GM23248 (cell line): Measurements from ENCODE around the gene KDM4B. TPM values are rescaled to one million over a fixed set of nuclear protein-coding genes. Genes with fewer than 3 reads are reported as not detected.

ENCODE experiments used
- DNase-seq: peaks from one replicate; pipeline ENCODE4 v3.0.0-alpha.2; 2015
- H2AFZ ChIP-seq: fragments of 200-600 bp; sonication (generic); 2 replicates; pipeline ENCODE4 v1.6.1; 2016; ENCODE audit warnings: antibody characterized with exemption
- H3F3A ChIP-seq: fragments of 200-600 bp; sonication (generic); 2 replicates; pipeline ENCODE4 v1.6.1; 2016; ENCODE audit warnings: mild to moderate bottlenecking, antibody characterized with exemption, mixed run types; ENCODE audit not compliant: insufficient read depth
- H3K27ac ChIP-seq: fragments of 200-600 bp; sonication (generic); 2 replicates; pipeline ENCODE4 v1.5.1; 2016; ENCODE audit warnings: mild to moderate bottlenecking
- H3K27me3 ChIP-seq: fragments of 200-600 bp; sonication (generic); replicated peaks from 2 replicates; pipeline ENCODE4 v1.6.1; 2016; ENCODE audit warnings: mild to moderate bottlenecking; ENCODE audit not compliant: insufficient read depth
- H3K36me3 ChIP-seq: fragments of 200-600 bp; sonication (generic); 2 replicates; pipeline ENCODE4 v1.6.1; 2016; ENCODE audit warnings: low read depth, mild to moderate bottlenecking
- H3K4me1 ChIP-seq: fragments of 200-600 bp; sonication (generic); 2 replicates; pipeline ENCODE4 v1.6.1; 2016; ENCODE audit warnings: mild to moderate bottlenecking; ENCODE audit not compliant: insufficient read depth
- H3K4me2 ChIP-seq: fragments of 200-600 bp; sonication (generic); one replicate; pipeline ENCODE4 v1.6.1; 2016; ENCODE audit warnings: mild to moderate bottlenecking; ENCODE audit not compliant: unreplicated experiment
- H3K4me3 ChIP-seq: fragments of 200-600 bp; sonication (generic); 2 replicates; pipeline ENCODE4 v1.5.1; 2016; ENCODE audit warnings: mild to moderate bottlenecking
- H3K79me2 ChIP-seq: fragments of 200-600 bp; sonication (generic); 2 replicates; pipeline ENCODE4 v1.6.1; 2016; ENCODE audit warnings: mild to moderate bottlenecking; ENCODE audit not compliant: insufficient read depth
- H3K9ac ChIP-seq: fragments of 200-600 bp; sonication (generic); 2 replicates; pipeline ENCODE4 v1.6.1; 2016; ENCODE audit warnings: mild to moderate bottlenecking
- H3K9me2 ChIP-seq: fragments of 200-600 bp; sonication (generic); 2 replicates; pipeline ENCODE4 v1.6.1; 2016; ENCODE audit warnings: mixed run types, mild to moderate bottlenecking, moderate library complexity; ENCODE audit not compliant: insufficient read depth
- H3K9me3 ChIP-seq: fragments of 200-600 bp; sonication (generic); one replicate; pipeline ENCODE4 v1.6.1; 2017; ENCODE audit warnings: low read depth
- H4K20me1 ChIP-seq: fragments of 200-600 bp; sonication (generic); 2 replicates; pipeline ENCODE4 v1.6.0; 2016; ENCODE audit not compliant: insufficient read depth
- EZH2 ChIP-seq: fragments of 200-600 bp; sonication (generic); IDR thresholded peaks from 2 replicates; pipeline ENCODE4 v1.6.1; 2018; ENCODE audit warnings: antibody characterized with exemption, mild to moderate bottlenecking; ENCODE audit not compliant: insufficient read depth, poor library complexity, severe bottlenecking
- EZH2phosphoT487 ChIP-seq: fragments of 200-600 bp; sonication (generic); IDR thresholded peaks from 2 replicates; pipeline ENCODE4 v1.6.1; 2018; ENCODE audit warnings: antibody characterized with exemption, moderate library complexity, mild to moderate bottlenecking, low read depth; ENCODE audit not compliant: insufficient read depth
- WGBS, 2 experiments: methylation state at CpG; one replicate each; pipeline ENCODE4 v1.1.6; 2015 to 2017; ENCODE audit warnings: low lambda C conversion rate in 2 of 2, low coverage in 1 of 2; ENCODE audit errors: missing lambda C conversion rate in 2 of 2; 5-methylcytosine and 5-hydroxymethylcytosine counted together
- in situ Hi-C: fragments of 300-500 bp; cut with MboI; formaldehyde crosslinking; loops from 2 replicates; pipeline ENCODE4 v1.15.0; 2020
- polyA plus RNA-seq: library from polyadenylated mRNA; unstranded; fragments of >200 nt; fragmentation: Nextera tagmentation; extraction: Ambion mirVana; gene quantifications from 2 replicates; pipeline ENCODE4 v1.2.1, GENCODE V29; 2016
- total RNA-seq: library from RNA; depleted of rRNA; stranded (reverse); fragments of >200 nt; shearing (Covaris generic); gene quantifications from 2 replicates; pipeline ENCODE4 v1.2.3, GENCODE V29; 2014

KDM4B gene
- total and polyA plus RNA-seq, 2 experiments from 2014 or later = 14.8 to 28.7 TPM

DNA sequence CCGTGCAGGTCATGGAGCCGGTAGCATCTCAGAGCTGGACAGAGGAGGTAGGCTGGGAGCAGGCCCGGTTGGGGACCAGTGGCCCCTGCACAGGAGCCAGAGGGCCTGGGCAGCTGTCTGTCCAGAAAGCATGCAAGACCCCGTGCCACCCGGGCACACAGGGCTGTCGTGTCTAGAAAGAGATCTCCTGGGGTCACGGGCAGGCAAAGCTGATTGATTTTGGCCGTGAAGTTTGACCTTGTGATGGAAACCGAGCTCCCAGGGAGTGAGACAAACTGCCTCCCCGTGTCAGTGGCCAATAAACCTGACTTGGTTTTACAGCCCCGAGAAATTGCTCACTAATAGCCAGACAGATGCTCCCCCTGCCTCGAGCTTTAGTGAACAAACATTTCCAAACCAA is 98.8 kb downstream of the KDM4B start:
- peaks cover 6% of the 10 kb centered on the region; the same call in 1 of the 2 replicates for H3K36me3 ChIP-seq
- H3K9ac ChIP-seq = no peak overlapping the region
- in situ Hi-C loops = no loop called here
- no peaks in the 10 kb centered on the region for H3K27me3 ChIP-seq
- no peak overlapping the region for H3K4me2 ChIP-seq
- no peaks in the 10 kb centered on the region for H3F3A ChIP-seq
- H3K4me3 ChIP-seq = no peak overlapping the region
- H3K9me2 ChIP-seq = no peaks in the 10 kb centered on the region
- H4K20me1 ChIP-seq = no peaks in the 10 kb centered on the region
- TF ChIP-seq EZH2 = no peak
- no peak for DNase-seq
- H3K4me1 ChIP-seq = no peaks in the 10 kb centered on the region
- H3K79me2 ChIP-seq = peaks cover 41% of the 10 kb centered on the region; the same call in 1 of the 2 replicates
- WGBS, 2 experiments = 46 to 50% methylated on average over 10 to 12 of the region's 12 CpGs
- no peak overlapping the region for H3K27ac ChIP-seq
- no peaks in the 10 kb centered on the region for H3K9me3 ChIP-seq
- no peak overlapping the region for H2AFZ ChIP-seq

DNA sequence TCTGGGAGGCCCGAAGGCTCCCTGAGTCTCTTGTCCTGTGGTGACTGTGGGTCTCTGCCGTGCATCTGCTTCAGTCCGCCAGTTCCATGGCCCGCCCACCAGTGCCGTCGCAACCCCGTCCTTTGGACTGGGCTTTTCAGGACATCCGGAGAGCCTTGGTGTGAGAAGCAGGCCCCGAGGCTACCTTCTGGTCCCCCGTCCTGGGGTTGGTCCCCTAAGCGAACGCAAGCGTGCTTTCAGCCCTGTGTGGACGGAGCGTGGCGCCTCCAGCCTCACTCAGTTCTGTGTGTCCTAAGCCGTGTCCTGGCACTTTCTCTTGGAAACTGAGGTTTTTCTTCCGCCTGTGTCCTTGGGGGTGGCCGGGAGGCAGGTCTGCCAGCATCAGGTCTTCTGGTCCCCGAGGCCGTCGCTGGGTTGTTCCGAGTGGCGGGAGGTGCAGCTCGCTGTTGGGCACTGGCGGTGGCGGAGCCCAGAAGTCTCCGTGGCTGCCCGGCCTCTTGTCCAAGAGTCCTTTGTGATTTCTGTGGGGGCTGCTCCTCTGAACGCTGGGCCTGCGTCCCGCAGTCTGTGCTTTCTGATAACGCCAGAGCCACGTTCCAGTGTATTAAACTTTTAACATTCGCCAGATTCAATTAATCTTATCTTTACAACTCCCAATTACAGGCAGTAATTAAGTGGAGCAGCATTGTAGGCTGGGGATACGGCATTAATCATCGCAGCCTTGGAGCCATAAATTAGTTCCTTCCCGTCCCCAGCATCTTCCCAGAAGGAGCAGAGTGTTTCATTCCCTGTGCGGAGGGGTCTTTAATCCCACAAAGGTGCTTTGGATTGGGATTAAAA is 99.5 kb downstream of the KDM4B start:
- Histone ChIP-seq H4K20me1 (no peaks in the 10 kb centered on the region), H3F3A (no peaks in the 10 kb centered on the region), H3K9ac (no peak overlapping the region), H2AFZ (no peak overlapping the region), H3K27me3 (no peaks in the 10 kb centered on the region), H3K27ac (no peak overlapping the region), H3K79me2 (peaks cover 34% of the 10 kb centered on the region; the same call in 1 of the 2 replicates), H3K9me3 (no peaks in the 10 kb centered on the region), H3K4me1 (no peaks in the 10 kb centered on the region), H3K36me3 (no peaks in the 10 kb centered on the region; the same call in 1 of the 2 replicates), H3K9me2 (no peaks in the 10 kb centered on the region), H3K4me3 (no peak overlapping the region), H3K4me2 (no peak overlapping the region)
- in situ Hi-C loops = no loop called here
- DNase-seq = no peak
- no peak for TF ChIP-seq EZH2
- TF ChIP-seq EZH2phosphoT487 = no peak
- WGBS, 2 experiments = 93 to 96% methylated on average over 38 to 39 of the region's 39 CpGs

DNA sequence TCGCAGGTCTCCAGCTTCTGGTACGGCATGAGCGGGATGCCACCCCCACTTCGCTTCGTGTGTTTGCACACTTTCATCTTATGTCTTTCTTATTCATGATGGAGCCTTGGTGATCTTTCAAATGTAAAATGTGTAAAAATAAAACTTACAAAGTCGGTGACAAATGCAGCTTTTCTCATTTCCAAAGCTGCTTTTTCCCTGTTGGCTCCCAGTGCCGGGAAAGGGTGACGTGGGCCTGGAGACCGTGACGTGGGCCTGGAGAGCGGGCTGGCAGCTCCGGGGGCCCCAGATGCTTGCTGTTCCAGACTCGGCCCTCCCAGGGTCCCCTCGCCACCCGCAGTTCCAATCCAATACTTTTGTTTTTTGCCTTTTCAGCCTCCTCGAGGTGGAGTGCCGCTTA is 101.4 kb downstream of the KDM4B start:
- no peak for DNase-seq

DNA sequence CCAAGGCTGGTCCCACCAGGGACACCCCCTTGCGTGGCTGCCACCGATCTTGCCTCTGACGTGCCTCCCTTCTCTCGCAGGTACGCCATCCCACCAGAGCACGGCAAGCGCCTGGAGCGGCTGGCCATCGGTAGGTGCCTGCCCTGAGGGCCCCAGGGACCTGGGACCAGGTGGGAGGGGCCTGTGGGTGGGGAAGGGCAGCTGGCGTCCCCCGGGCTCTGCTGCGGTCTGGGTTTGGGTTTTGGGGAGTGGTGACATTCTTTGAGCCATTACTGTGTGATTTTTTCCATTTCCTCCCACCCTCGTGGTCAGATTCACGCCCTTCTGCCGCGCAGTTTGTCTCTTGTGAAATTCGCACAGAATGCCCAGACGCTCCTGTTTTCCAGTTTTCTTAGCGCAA is 102.0 kb downstream of the KDM4B start:
- WGBS, 2 experiments = 85 to 89% methylated on average over 19 of the region's 19 CpGs
- H3F3A ChIP-seq = no peaks in the 10 kb centered on the region
- no peaks in the 10 kb centered on the region; the same call in 1 of the 2 replicates for H3K36me3 ChIP-seq
- TF ChIP-seq EZH2 = no peak
- TF ChIP-seq EZH2phosphoT487 = no peak
- no peak overlapping the region for H3K4me2 ChIP-seq
- no peak overlapping the region for H3K4me3 ChIP-seq
- no peaks in the 10 kb centered on the region for H3K9me3 ChIP-seq
- H3K9ac ChIP-seq = no peak overlapping the region
- no peaks in the 10 kb centered on the region for H3K4me1 ChIP-seq
- H4K20me1 ChIP-seq = no peaks in the 10 kb centered on the region
- in situ Hi-C loops = no loop called here
- H3K27ac ChIP-seq = no peak overlapping the region
- no peaks in the 10 kb centered on the region for H3K27me3 ChIP-seq
- no peak for DNase-seq
- no peak overlapping the region for H2AFZ ChIP-seq
- no peaks in the 10 kb centered on the region for H3K9me2 ChIP-seq
- peaks cover 14% of the 10 kb centered on the region; the same call in 1 of the 2 replicates for H3K79me2 ChIP-seq

More for the DNA sequence above, 101.4 kb downstream of the KDM4B start:
- Histone ChIP-seq H3K79me2 (peaks cover 19% of the 10 kb centered on the region; the same call in 1 of the 2 replicates), H2AFZ (no peak overlapping the region), H3K9me3 (no peaks in the 10 kb centered on the region), H4K20me1 (no peaks in the 10 kb centered on the region), H3K9me2 (no peaks in the 10 kb centered on the region), H3K4me1 (no peaks in the 10 kb centered on the region), H3K27me3 (no peaks in the 10 kb centered on the region), H3K27ac (no peak overlapping the region), H3K36me3 (no peaks in the 10 kb centered on the region; the same call in 1 of the 2 replicates), H3F3A (no peaks in the 10 kb centered on the region), H3K4me3 (no peak overlapping the region), H3K4me2 (no peak overlapping the region), H3K9ac (no peak overlapping the region)
- TF ChIP-seq EZH2phosphoT487 (no peak), EZH2 (no peak)
- in situ Hi-C loops = no loop called here
- 90 to 93% methylated on average over 17 of the region's 17 CpGs for WGBS, 2 experiments
